ENCODE measurements around the gene PIP5KL1.

Gene PIP5KL1

GRCh38 chr9:127930231-127931091, at the start of gene PIP5KL1:
PIP5KL1 (minus strand) TSS chr9:127930777; CDS start chr9:127930752, 25 bp downstream.
- POLR2A ChIA-PET: interaction anchor here (1.1 to 1.2 kb wide), 3 partner anchors 12 to 137 kb away, joined by 3 to 4 read pairs (median 3); partner anchors contain the start of genes NAIF1 and SLC25A25
- peak; percentile 62; the same call in 1 of the 2 replicates for TF ChIP-seq L3MBTL2 (conservative IDR thresholded peaks at IDR 0.05)
- TF ChIP-seq ELF4 (IDR thresholded peaks at IDR 0.05): no peak
- no peak for TF ChIP-seq CTBP1 (IDR thresholded peaks at IDR 0.05; ENCODE audit: borderline replicate concordance)
- TF ChIP-seq FOXA1 (IDR thresholded peaks at IDR 0.05): no peak
- CTCF ChIA-PET: interaction anchor here (0.6 to 1.5 kb wide), 4 partner anchors 9 to 210 kb away, joined by 3 to 8 read pairs (median 6); no protein-coding TSS in a partner anchor
- DNase-seq (ENCODE audit: extremely low spot score): peak; percentile 87

- POLR2A ChIA-PET: interaction anchor here (1.0 to 1.9 kb wide), 4 partner anchors 9 to 48 kb away, joined by 3 to 6 read pairs (median 4); no protein-coding TSS in a partner anchor
- TF ChIP-seq BHLHE40 (IDR thresholded peaks at IDR 0.05; ENCODE audit: borderline replicate concordance) (no peak), ZNF384 (IDR thresholded peaks at IDR 0.05) (no peak), LEF1 (IDR thresholded peaks at IDR 0.05; ENCODE audit: borderline replicate concordance) (no peak), ELF4 (IDR thresholded peaks at IDR 0.05) (no peak), NFRKB (IDR thresholded peaks at IDR 0.05) (no peak), SP1 (IDR thresholded peaks at IDR 0.05) (no peak), SUZ12 (IDR thresholded peaks at IDR 0.05) (no peak), PKNOX1 (IDR thresholded peaks at IDR 0.05) (no peak), FOXK2 (IDR thresholded peaks at IDR 0.05) (no peak), FOXM1 (IDR thresholded peaks at IDR 0.05; ENCODE audit: borderline replicate concordance) (no peak), L3MBTL2 (conservative IDR thresholded peaks at IDR 0.05) (no peak), ARNT (IDR thresholded peaks at IDR 0.05) (no peak), HDGF (IDR thresholded peaks at IDR 0.05; ENCODE audit: borderline replicate concordance) (no peak), TARDBP (IDR thresholded peaks at IDR 0.05) (no peak), CTBP1 (IDR thresholded peaks at IDR 0.05; ENCODE audit: borderline replicate concordance) (no peak)
- no peak for DNase-seq (ENCODE audit: extremely low spot score)
- CTCF ChIA-PET: interaction anchor here (0.6 kb wide), 1 partner anchor 369 kb away, joined by 3 read pairs; no protein-coding TSS in a partner anchor
These were observed 49.6 kb upstream of the PIP5KL1 start for GRCh38 chr9:127980060-127980705.

- no peak for DNase-seq (ENCODE audit: extremely low spot score)
- CTCF ChIA-PET: interaction anchor here (2.0 kb wide), 1 partner anchor 37 kb away, joined by 5 read pairs; no protein-coding TSS in a partner anchor
- POLR2A ChIA-PET: interaction anchor here (1.0 to 1.9 kb wide), 3 partner anchors 9 to 48 kb away, joined by 3 to 6 read pairs (median 5); no protein-coding TSS in a partner anchor
- no peak for TF ChIP-seq FOXK2 (IDR thresholded peaks at IDR 0.05)
- no peak for TF ChIP-seq LEF1 (IDR thresholded peaks at IDR 0.05; ENCODE audit: borderline replicate concordance)
- no peak for TF ChIP-seq HDGF (IDR thresholded peaks at IDR 0.05; ENCODE audit: borderline replicate concordance)
- TF ChIP-seq SP1 (IDR thresholded peaks at IDR 0.05): no peak
- no peak for TF ChIP-seq ZNF384 (IDR thresholded peaks at IDR 0.05)
- no peak for TF ChIP-seq ARNT (IDR thresholded peaks at IDR 0.05)
- TF ChIP-seq NFRKB (IDR thresholded peaks at IDR 0.05): no peak
- no peak for TF ChIP-seq L3MBTL2 (conservative IDR thresholded peaks at IDR 0.05)
- no peak for TF ChIP-seq ELF4 (IDR thresholded peaks at IDR 0.05)
- TF ChIP-seq FOXM1 (IDR thresholded peaks at IDR 0.05; ENCODE audit: borderline replicate concordance): no peak
- TF ChIP-seq TARDBP (IDR thresholded peaks at IDR 0.05): no peak
- no peak for TF ChIP-seq FOXA1 (IDR thresholded peaks at IDR 0.05)
- TF ChIP-seq CTBP1 (IDR thresholded peaks at IDR 0.05; ENCODE audit: borderline replicate concordance): no peak
- no peak for TF ChIP-seq SUZ12 (IDR thresholded peaks at IDR 0.05)
- TF ChIP-seq PKNOX1 (IDR thresholded peaks at IDR 0.05): no peak
- TF ChIP-seq BHLHE40 (IDR thresholded peaks at IDR 0.05; ENCODE audit: borderline replicate concordance): no peak
These were observed 48.9 kb upstream of the PIP5KL1 start for GRCh38 chr9:127979333-127980059.

- DNase-seq (ENCODE audit: extremely low spot score): no peak
- no peak for TF ChIP-seq FOXK2 (IDR thresholded peaks at IDR 0.05)
- TF ChIP-seq ZNF384 (IDR thresholded peaks at IDR 0.05): no peak
- TF ChIP-seq ELF4 (IDR thresholded peaks at IDR 0.05): no peak
- TF ChIP-seq NFRKB (IDR thresholded peaks at IDR 0.05): no peak
- TF ChIP-seq TARDBP (IDR thresholded peaks at IDR 0.05): no peak
- TF ChIP-seq SUZ12 (IDR thresholded peaks at IDR 0.05): no peak
- POLR2A ChIA-PET: no interaction called here
- CTCF ChIA-PET: interaction anchor here (2.0 kb wide), 1 partner anchor 36 kb away, joined by 5 read pairs; no protein-coding TSS in a partner anchor
These were observed 48.4 kb upstream of the PIP5KL1 start for GRCh38 chr9:127979015-127979332.

- no peak for DNase-seq (ENCODE audit: extremely low spot score)
- TF ChIP-seq L3MBTL2 (conservative IDR thresholded peaks at IDR 0.05): no peak
- ChIA-PET POLR2A (interaction anchor here (0.9 kb wide), 1 partner anchor 34 kb away, joined by 3 read pairs; no protein-coding TSS in a partner anchor), CTCF (interaction anchor here (2.0 kb wide), 1 partner anchor 36 kb away, joined by 5 read pairs; no protein-coding TSS in a partner anchor)
These were observed 47.5 kb upstream of the PIP5KL1 start for GRCh38 chr9:127977884-127978647.
